HG02759 (cell line): ENCODE measurements around the gene EHD1.

ENCODE experiments used
- ATAC-seq: cut with Tn5 transposase; IDR thresholded peaks from one replicate; pipeline ENCODE4 v1.9.1; 2021; ENCODE audit warnings: mild to moderate bottlenecking, moderate library complexity; ENCODE audit not compliant: unreplicated experiment

Gene EHD1

GRCh38 chr11:64891880-64892279 is 13.5 kb upstream of the EHD1 start:
- ATAC-seq: no peak

- ATAC-seq: no peak
These were observed 12.9 kb upstream of the EHD1 start for GRCh38 chr11:64891215-64891848.

- no peak for ATAC-seq
These were observed 12.1 kb upstream of the EHD1 start for GRCh38 chr11:64890522-64890939.

DNA sequence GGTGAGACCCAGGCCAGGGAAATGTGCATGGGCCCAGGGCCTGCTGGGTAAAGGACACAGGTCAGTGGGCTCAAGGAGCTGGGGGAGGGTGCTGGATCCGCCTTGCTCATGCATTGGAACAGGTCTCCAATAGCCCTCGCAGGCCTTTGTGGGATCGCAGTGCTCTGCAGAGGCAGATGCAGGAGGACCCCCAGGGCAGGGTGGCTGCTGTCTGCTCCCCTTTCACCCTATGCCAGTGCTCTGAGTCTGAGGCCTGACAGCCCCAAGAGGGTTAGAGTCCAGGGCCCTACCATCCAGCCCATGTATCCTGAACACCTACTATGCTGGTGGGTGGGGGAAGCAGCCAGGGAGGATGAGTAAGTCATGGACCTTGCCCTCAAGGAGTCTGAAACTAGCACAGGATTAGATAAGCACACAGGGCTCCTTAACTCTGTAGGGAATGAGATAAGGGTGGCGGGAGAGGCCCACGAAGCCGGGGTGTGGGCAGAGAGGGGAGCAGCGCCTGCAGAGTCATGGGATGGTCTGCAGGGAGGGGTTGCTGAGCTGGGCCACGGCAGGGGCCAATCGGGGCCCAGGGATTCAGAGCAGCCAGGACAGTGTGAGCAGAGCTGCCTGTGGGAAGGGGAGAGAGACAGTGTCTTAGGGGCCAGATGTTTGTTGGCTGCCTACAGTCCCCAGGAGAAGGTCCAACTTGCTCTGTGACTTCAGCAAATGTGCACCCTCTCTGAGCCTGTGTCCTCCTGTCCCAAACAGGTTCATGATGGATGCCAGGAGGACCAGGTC is 10.5 kb upstream of the EHD1 start:
- ATAC-seq: no peak

- no peak for ATAC-seq
These were observed 9.9 kb upstream of the EHD1 start for GRCh38 chr11:64888406-64888728.

DNA sequence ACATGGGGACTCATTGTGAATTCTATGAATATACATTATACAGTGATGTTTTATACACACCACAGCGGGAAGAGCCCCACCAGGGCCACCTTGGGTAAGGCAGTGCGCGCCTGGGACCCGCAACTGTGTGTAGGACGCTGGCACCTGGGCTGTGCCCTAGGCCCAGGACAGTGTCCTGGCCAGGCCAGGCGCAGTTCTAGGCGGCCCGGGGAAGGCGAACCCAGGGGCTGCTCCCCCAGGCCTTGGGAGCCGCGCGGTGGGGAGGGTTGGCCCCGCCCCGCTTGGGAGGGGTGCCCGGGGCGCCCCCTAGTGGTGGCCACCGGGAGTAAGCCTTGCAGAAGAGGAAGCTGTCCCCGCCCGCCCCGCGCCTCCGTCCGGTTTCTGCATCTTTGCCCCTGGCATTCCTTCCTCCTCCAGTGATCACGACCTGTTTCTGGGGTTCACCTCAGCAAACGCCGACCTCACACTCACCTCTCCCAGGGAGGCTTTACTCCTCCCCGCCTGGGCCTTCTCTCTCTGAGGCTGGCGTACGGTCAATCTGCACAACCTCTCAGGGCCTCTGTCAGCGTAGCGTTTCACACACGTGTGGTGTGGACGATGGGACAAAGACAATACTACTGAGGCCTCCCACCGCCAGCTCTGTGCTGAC is 9.5 kb upstream of the EHD1 start:
- ATAC-seq: no peak

DNA sequence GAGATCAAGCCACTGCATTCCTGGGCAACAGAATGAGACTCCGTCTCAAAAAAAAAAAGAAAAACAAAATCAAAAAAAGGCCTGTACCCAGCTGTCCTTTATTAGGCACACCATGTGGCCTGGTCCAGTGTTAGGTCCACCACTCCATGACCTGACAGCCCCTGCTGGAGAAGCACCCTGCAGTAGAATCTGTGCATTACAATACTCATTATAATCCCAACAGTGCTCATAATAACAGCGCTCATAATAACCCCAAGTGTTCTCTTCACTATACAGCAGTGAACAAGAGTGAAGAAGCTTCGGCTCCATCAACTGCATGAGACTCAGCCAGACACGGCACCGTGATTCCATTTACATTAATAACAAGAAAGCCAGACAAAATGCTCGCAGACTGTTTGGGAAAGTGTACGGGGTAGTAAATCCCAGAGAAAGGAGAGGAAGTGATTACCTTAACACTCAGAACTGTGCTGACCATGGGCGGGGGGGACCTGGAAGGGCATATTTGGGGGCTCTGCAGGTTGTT is 8.9 kb upstream of the EHD1 start:
- ATAC-seq: no peak

DNA sequence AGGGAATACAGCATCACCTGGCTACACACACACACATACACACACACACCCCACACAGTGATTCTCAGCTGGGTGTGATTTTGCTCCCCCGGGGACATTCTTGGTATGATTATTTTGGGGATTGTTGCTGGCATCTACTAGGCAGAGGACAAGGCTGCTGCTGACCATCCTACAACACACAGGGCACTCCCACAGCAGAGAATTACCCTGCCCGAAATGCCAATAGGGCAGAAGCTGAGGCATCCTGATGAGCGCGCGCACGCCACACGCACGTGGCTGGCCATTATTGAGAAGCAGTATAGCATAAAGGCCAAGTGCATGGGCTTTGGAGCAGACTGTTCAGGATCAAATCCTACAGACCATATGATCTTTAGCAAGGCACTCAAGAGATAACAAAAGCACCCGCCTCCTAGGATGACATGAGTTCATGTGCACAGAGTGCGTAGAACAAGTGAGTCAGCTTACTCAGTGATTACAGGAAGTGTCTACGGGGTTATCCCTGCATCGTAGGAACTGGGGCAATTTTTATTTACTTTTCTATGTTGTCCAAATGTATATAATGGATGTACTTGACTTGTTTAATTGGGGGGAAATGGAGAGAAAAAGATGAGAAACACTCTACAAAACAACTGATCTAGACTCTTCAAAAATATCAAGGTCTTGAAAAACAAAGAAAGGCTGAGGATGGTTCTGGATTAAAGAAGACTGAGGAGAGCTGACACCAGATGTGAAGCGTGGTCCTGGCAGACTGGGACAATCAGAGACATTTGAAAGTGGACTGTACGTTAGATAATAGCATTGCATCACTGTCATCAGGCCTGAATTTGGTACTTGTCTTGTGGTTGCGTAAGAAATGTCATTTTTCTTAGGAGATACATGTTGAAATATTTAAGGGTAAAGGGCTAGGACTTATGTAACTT is 7.2 kb upstream of the EHD1 start:
- no peak for ATAC-seq

DNA sequence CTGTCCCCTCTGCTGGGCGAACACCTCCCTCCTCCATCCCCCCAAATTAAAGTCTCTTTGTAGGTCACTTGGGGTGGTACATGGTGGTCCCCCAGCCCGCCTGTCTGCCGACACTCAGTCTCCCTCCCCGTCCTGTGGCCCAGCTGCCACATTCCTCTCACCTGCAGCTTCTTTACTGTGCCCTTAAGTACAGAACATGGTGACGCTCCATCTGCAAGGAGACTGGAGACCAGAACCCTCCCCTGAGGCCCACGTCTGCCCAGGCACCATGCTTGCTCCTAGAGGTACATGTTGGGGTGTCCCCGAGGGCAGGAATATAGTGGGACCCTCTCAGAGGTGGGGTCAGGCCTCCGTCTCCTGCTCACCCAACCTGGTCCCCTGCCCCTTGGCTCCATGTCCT is 5.6 kb upstream of the EHD1 start:
- no peak for ATAC-seq

DNA sequence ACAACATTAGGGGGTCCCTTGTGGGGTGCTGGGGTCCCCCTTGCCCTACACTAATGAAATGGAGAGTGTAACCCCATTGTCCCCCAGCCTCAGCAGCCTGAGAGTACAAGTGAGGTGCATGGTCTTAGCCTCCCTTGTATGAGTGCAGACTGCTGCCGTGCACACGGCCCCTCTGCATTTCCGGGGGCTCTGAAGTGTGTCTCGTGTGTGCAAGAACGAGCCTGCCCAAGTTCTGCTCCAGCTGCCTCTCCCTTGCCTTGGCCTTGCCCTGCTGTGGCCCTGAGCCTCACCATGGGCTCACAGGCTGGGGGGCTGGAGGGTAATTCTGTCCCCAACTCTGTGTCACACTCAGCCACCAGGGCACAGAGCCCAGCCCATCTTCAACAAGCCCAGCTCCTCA is 5.2 kb upstream of the EHD1 start:
- no peak for ATAC-seq

DNA sequence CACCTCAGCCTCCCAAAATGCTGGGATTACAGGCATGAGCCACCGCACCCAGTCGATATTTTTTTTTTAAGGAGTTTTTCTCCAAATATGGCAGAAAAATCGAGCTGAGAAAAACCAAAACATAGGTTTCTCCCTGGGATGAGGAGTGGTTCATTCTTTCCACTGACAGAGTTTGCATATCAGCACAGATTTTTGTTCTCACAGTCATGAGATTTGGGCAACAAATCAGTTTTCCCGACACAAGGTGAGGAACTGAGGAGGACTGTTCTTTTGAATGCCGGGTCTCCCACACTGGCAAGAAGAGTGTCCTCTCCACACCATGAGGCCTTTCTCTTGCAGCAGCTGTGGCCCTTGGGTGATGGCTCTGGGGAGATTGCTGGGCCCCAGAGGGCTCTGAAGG is 3.8 kb upstream of the EHD1 start:
- no peak for ATAC-seq

- no peak for ATAC-seq
These were observed 3.1 kb upstream of the EHD1 start for GRCh38 chr11:64881476-64881875.

- no peak for ATAC-seq
These were observed 2.0 kb upstream of the EHD1 start for GRCh38 chr11:64880240-64881001.

GRCh38 chr11:64879244-64879900 is 951 bp upstream of the EHD1 start:
- ATAC-seq: no peak

GRCh38 chr11:64878223-64878493 is 263 bp downstream of the EHD1 start:
- peak; percentile 18 for ATAC-seq

- no peak for ATAC-seq
These were observed 815 bp downstream of the EHD1 start for GRCh38 chr11:64877390-64878222.

- no peak for ATAC-seq
These were observed 1.5 kb downstream of the EHD1 start for GRCh38 chr11:64876835-64877341.

- ATAC-seq: no peak
These were observed 2.1 kb downstream of the EHD1 start for GRCh38 chr11:64876229-64876750.
